HepG2 (cell line): ENCODE data around the gene MYO7B. TPM values are rescaled to one million over a fixed set of nuclear protein-coding genes. Genes with fewer than 3 reads are reported as not detected.

Experiments used
- ATAC-seq: fragments of 200-7000 bp; cut with Tn5 transposase; 3 replicates; pipeline ENCODE4 v1.9.1; 2020; ENCODE audit warnings: mild to moderate bottlenecking, moderate library complexity
- BruUV-seq: library from RNA; stranded (reverse); fragments of 400-500 nt; replicated peaks from 2 replicates; lab custom pipeline; 2021; lab: Mats Ljungman, UMichigan
- CTCF ChIA-PET: fragments of 300-600 bp; formaldehyde crosslinking; extraction: SDS; loops from one replicate; lab custom pipeline; 2021; ENCODE audit warnings: low total read pairs, inconsistent platforms, low intra/inter-chr PET ratio; lab: Yijun Ruan, JAX
- POLR2A ChIA-PET: fragments of 350-600 bp; sonication (Branson Sonifier 250); formaldehyde crosslinking; loops from one replicate; lab custom pipeline; 2020; ENCODE audit warnings: antibody characterized with exemption, inconsistent platforms; lab: Yijun Ruan, JAX
- DNase-seq: peaks from one replicate; pipeline ENCODE4 v3.0.0-alpha.2; 2015; ENCODE audit warnings: low spot score
- FAIRE-seq: peaks from 3 replicates; lab custom pipeline; 2011; peaks lifted over from hg19 to GRCh38; lab: Jason Lieb, UNC
- H2AFZ ChIP-seq: one replicate; pipeline ENCODE4 v1.6.1; 2011; ENCODE audit warnings: low read length, inconsistent platforms
- H3K27ac ChIP-seq: fragments of 300-600 bp; 3 replicates; pipeline ENCODE4 v1.8.0; 2011; ENCODE audit warnings: mixed run types, mild to moderate bottlenecking, mixed read lengths, low read length, inconsistent platforms; ENCODE audit not compliant: insufficient read depth; ENCODE audit errors: extremely low read length
- H3K27me3 ChIP-seq, 2 experiments: fragments of 200-600 bp in 1 of 2; 2 replicates in 1 of 2; 3 replicates in 1 of 2; pipeline versions ENCODE4 v1.6.0 to v1.8.0; 2011; ENCODE audit warnings: low read length in 2 of 2, mild to moderate bottlenecking in 2 of 2, moderate library complexity in 2 of 2, inconsistent platforms in 1 of 2; ENCODE audit not compliant: insufficient read depth in 2 of 2, control insufficient read depth in 1 of 2
- H3K36me3 ChIP-seq, 2 experiments: fragments of 200-600 bp in 1 of 2; replicated peaks in 1 of 2; 2 replicates in 1 of 2; 3 replicates in 1 of 2; pipeline versions ENCODE4 v1.5.1 to v1.8.0; 2011; ENCODE audit warnings: low read length in 2 of 2, inconsistent platforms in 1 of 2; ENCODE audit not compliant: insufficient read depth in 2 of 2, control insufficient read depth in 1 of 2
- H3K4me1 ChIP-seq: 2 replicates; pipeline ENCODE4 v1.5.1; 2012; ENCODE audit warnings: low read length, inconsistent platforms; ENCODE audit not compliant: insufficient read depth
- H3K4me2 ChIP-seq: 2 replicates; pipeline ENCODE4 v1.6.0; 2011; ENCODE audit warnings: low read depth, low read length, inconsistent platforms
- H3K4me3 ChIP-seq, 3 experiments: fragments of 200-600 bp in 1 of 3; sonication (generic), shearing (Covaris generic) in 1 of 3; replicated peaks in 1 of 3; 2 replicates each; pipeline ENCODE4 v1.5.1; 2011 to 2016; ENCODE audit warnings: low read length in 3 of 3, inconsistent platforms in 2 of 3, low read depth in 2 of 3, mild to moderate bottlenecking in 2 of 3, control low read depth in 1 of 3, mixed read lengths in 1 of 3; ENCODE audit not compliant: insufficient read depth in 1 of 3
- H3K79me2 ChIP-seq: one replicate; pipeline ENCODE4 v1.6.1; 2011; ENCODE audit warnings: low read length, inconsistent platforms; ENCODE audit not compliant: insufficient read depth
- H3K9ac ChIP-seq: 2 replicates; pipeline ENCODE4 v1.6.0; 2011; ENCODE audit warnings: mild to moderate bottlenecking, low read depth, low read length, inconsistent platforms; ENCODE audit not compliant: insufficient read depth
- H3K9me3 ChIP-seq: 2 replicates; pipeline ENCODE4 v1.5.1; 2012; ENCODE audit warnings: mild to moderate bottlenecking, low read length
- H4K20me1 ChIP-seq: 2 replicates; pipeline ENCODE4 v1.6.0; 2011; ENCODE audit warnings: inconsistent platforms, mild to moderate bottlenecking, low read length, moderate library complexity; ENCODE audit not compliant: insufficient read depth
- SMAD1 ChIP-seq: sonication (generic); formaldehyde crosslinking; IDR thresholded peaks from 2 replicates; pipeline ENCODE4 v1.4.0; 2020; ENCODE audit warnings: missing genetic modification reagents, low read depth, mild to moderate bottlenecking, borderline replicate concordance
- ZBTB1 ChIP-seq: sonication (generic); formaldehyde crosslinking; IDR thresholded peaks from 2 replicates; pipeline ENCODE4 v1.4.0; 2020; ENCODE audit warnings: missing genetic modification reagents, borderline replicate concordance
- ZFP82 ChIP-seq: sonication (generic); formaldehyde crosslinking; IDR thresholded peaks from 2 replicates; pipeline ENCODE4 v1.5.1; 2020; ENCODE audit warnings: mild to moderate bottlenecking, missing genetic modification reagents, borderline replicate concordance
- ZNF556 ChIP-seq: sonication (generic); formaldehyde crosslinking; IDR thresholded peaks from 2 replicates; pipeline ENCODE4 v1.4.0; 2020; ENCODE audit warnings: mild to moderate bottlenecking, missing genetic modification reagents, borderline replicate concordance
- ZNF773 ChIP-seq: sonication (generic); formaldehyde crosslinking; IDR thresholded peaks from 2 replicates; pipeline ENCODE4 v1.4.0; 2020; ENCODE audit warnings: missing genetic modification reagents, borderline replicate concordance
- WGBS: methylation state at CpG from one replicate; pipeline ENCODE4 v1.1.6; 2017; ENCODE audit warnings: low lambda C conversion rate; 5-methylcytosine and 5-hydroxymethylcytosine counted together
- in situ Hi-C: cut with HindIII; loops from 2 replicates; pipeline ENCODE4 v1.10.0; 2017; ENCODE audit warnings: low pct_unique_long_range_greater_than_20kb; ENCODE audit not compliant: extremely low pct_ligation_motif_present
- intact Hi-C: fragments of 100-400 bp; cut with micrococcal nuclease; formaldehyde crosslinking; loops from one replicate; pipeline ENCODE4 v1.10.0; 2022; ENCODE audit not compliant: unreplicated experiment
- polyA plus RNA-seq, 8 experiments: library from polyadenylated mRNA; depleted of rRNA in 3 of 8; stranded (reverse) in 7 of 8; unstranded in 1 of 8; fragments of >200 nt; fragmentation: Illumina TruSeq in 4 of 8; extraction: Trizol in 4 of 8; gene quantifications; 2 replicates each; pipeline versions ENCODE4 v1.2.1 to v1.2.3, GENCODE V29; 2011 to 2016; ENCODE audit warnings: low read depth in 4 of 8, missing spikeins in 1 of 8, mixed read lengths in 1 of 8; ENCODE audit not compliant: insufficient read depth in 1 of 8
- total RNA-seq, 5 experiments: library from RNA; depleted of rRNA; stranded (reverse); fragments of >200 nt; fragmentation: Illumina TruSeq; extraction: Trizol; gene quantifications; 2 replicates each; pipeline ENCODE4 v1.2.3, GENCODE V29; 2016; ENCODE audit warnings: low read depth in 1 of 5
- TF ChIP-seq, protein P1 (sequence below): sonication (generic); formaldehyde crosslinking; IDR thresholded peaks from 2 replicates; pipeline ENCODE4 v1.5.1; 2020; ENCODE audit warnings: mild to moderate bottlenecking, missing genetic modification reagents, moderate library complexity
- TF ChIP-seq, protein P2 (sequence below): sonication (generic); formaldehyde crosslinking; IDR thresholded peaks from 2 replicates; pipeline ENCODE4 v1.4.0; 2020; ENCODE audit warnings: mild to moderate bottlenecking, missing genetic modification reagents
- TF ChIP-seq, protein P3 (sequence below), 2 experiments: fragments of 450-650 bp in 1 of 2; sonication (generic) in 1 of 2; formaldehyde crosslinking in 1 of 2; IDR thresholded peaks; 2 replicates each; pipeline versions ENCODE4 v1.6.1 to v1.8.0; 2016 to 2022; ENCODE audit warnings: antibody characterized with exemption in 1 of 2, mild to moderate bottlenecking in 1 of 2, missing genetic modification reagents in 1 of 2

MYO7B gene
- total and polyA plus RNA-seq, 2 of the 13 experiments (the other 11 are each of a cell fraction or from before 2014, with no cell fraction given), result not detected

DNA sequence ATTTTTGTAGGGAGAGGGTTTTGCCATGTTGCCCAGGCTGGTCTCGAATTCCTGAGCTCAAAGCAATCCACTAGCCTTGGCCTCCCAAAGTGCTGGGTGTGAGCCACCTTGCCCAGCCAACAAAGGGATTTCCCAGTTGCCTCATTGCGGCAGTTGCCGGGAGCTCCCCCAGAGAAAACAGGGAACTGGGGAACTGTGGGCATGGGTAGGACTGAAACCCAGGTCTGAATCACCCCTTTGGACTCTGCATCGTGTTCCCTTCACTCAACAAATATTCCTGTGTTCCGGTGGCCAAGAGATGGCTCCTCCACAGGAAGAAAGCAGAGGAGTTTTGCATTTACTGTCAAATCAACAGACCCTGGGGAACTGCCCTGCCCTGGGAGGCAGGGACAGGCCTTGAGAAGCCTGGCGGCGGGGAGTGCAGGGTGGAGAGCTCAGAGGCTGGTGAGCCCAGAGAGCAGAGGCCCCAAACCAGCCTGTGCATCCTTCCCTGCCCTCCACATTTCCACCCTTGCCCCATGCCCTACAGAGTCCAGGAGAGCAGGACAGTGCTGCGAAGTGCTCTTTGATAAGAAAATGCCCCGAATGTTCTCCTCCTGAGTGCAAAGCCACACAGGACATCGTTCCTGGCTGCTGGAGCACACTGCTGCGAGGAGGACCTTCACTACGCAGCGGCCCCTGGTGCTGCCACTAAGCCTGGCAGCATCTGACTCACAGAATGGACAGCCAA lies 24.9 kb downstream of the MYO7B start (continued):
- TF ChIP-seq, protein P1, sequence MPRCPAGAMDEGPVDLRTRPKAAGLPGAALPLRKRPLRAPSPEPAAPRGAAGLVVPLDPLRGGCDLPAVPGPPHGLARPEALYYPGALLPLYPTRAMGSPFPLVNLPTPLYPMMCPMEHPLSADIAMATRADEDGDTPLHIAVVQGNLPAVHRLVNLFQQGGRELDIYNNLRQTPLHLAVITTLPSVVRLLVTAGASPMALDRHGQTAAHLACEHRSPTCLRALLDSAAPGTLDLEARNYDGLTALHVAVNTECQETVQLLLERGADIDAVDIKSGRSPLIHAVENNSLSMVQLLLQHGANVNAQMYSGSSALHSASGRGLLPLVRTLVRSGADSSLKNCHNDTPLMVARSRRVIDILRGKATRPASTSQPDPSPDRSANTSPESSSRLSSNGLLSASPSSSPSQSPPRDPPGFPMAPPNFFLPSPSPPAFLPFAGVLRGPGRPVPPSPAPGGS (CRISPR knock-in tag), result no peak

DNA sequence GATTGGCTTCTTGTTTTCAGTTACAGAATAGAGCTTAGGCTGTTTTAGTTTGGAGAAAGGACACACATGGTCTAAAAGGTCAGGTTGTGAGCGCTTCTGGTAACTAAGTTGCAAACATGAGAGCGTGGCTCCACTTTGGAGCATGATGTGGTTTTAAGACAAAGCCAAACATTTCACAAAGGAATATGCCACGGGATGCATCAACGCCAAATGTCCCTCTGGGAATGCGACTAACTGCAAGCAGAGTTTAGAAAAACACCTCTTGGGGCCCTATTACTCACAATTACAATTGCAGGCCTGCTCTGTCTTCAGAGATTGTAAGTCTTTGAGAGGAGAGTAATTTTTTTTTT lies 25.4 kb downstream of the MYO7B start:
- DNase-seq (no peak), FAIRE-seq (peak; percentile 53), ATAC-seq (no peak)
- H4K20me1 ChIP-seq, result no peaks in the 10 kb centered on the region
- intact Hi-C loops, result loop anchor here (5.0 kb wide), 1 partner anchor 364 kb away; no protein-coding TSS in a partner anchor
- ChIA-PET POLR2A (no interaction called here), CTCF (no interaction called here)
- WGBS, result 34% methylated on average over 5 of the region's 5 CpGs
- no peak overlapping the region for H3K9ac ChIP-seq
- in situ Hi-C loops, result no loop called here
- no peaks in the 10 kb centered on the region for H3K36me3 ChIP-seq
- peak overlapping the region; percentile 69 for H3K4me2 ChIP-seq
- no peak overlapping the region for H2AFZ ChIP-seq
- H3K27ac ChIP-seq, result no peak overlapping the region
- no peaks in the 10 kb centered on the region for H3K79me2 ChIP-seq
- H3K27me3 ChIP-seq, result peaks cover 4 to 53% of the 10 kb centered on the region in 2 experiments; a peak in 4 of 5 replicates
- peak overlapping the region in 1 of 3 experiments; percentile 49; a peak in 2 of 6 replicates for H3K4me3 ChIP-seq
- no peaks in the 10 kb centered on the region for H3K9me3 ChIP-seq
- BruUV-seq, result no TSS peak
- H3K4me1 ChIP-seq, result peaks cover 27% of the 10 kb centered on the region
- TF ChIP-seq ZBTB1 (CRISPR knock-in tag) (no peak), ZNF773 (no peak), SMAD1 (CRISPR knock-in tag) (no peak), ZFP82 (CRISPR knock-in tag) (no peak), ZNF556 (CRISPR knock-in tag) (no peak)
- TF ChIP-seq, protein P2, sequence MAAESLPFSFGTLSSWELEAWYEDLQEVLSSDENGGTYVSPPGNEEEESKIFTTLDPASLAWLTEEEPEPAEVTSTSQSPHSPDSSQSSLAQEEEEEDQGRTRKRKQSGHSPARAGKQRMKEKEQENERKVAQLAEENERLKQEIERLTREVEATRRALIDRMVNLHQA (CRISPR knock-in tag), result no peak
- TF ChIP-seq, protein P3, sequence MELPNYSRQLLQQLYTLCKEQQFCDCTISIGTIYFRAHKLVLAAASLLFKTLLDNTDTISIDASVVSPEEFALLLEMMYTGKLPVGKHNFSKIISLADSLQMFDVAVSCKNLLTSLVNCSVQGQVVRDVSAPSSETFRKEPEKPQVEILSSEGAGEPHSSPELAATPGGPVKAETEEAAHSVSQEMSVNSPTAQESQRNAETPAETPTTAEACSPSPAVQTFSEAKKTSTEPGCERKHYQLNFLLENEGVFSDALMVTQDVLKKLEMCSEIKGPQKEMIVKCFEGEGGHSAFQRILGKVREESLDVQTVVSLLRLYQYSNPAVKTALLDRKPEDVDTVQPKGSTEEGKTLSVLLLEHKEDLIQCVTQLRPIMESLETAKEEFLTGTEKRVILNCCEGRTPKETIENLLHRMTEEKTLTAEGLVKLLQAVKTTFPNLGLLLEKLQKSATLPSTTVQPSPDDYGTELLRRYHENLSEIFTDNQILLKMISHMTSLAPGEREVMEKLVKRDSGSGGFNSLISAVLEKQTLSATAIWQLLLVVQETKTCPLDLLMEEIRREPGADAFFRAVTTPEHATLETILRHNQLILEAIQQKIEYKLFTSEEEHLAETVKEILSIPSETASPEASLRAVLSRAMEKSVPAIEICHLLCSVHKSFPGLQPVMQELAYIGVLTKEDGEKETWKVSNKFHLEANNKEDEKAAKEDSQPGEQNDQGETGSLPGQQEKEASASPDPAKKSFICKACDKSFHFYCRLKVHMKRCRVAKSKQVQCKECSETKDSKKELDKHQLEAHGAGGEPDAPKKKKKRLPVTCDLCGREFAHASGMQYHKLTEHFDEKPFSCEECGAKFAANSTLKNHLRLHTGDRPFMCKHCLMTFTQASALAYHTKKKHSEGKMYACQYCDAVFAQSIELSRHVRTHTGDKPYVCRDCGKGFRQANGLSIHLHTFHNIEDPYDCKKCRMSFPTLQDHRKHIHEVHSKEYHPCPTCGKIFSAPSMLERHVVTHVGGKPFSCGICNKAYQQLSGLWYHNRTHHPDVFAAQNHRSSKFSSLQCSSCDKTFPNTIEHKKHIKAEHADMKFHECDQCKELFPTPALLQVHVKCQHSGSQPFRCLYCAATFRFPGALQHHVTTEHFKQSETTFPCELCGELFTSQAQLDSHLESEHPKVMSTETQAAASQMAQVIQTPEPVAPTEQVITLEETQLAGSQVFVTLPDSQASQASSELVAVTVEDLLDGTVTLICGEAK (IDR thresholded peaks at IDR 0.05), result no peak
- TF ChIP-seq, protein P3 (CRISPR knock-in tag; IDR thresholded peaks at IDR 0.05), result no peak
